Hepatocyte (in vitro differentiated cells): ENCODE measurements around the gene CBLB. TPM values are rescaled to one million over a fixed set of nuclear protein-coding genes. Genes with fewer than 3 reads are reported as not detected.

ENCODE experiments used
- DNase-seq: peaks from one replicate; pipeline ENCODE4 v3.0.0-alpha.2; 2016; ENCODE audit warnings: low spot score
- H2AFZ ChIP-seq: fragments of 200-600 bp; sonication (generic); 2 replicates; pipeline ENCODE4 v1.6.0; 2016; ENCODE audit warnings: antibody characterized with exemption, mild to moderate bottlenecking
- H3K27ac ChIP-seq: fragments of 200-600 bp; sonication (generic); 2 replicates; pipeline ENCODE4 v1.5.1; 2016; ENCODE audit warnings: mild to moderate bottlenecking
- H3K27me3 ChIP-seq: fragments of 200-600 bp; sonication (generic); 2 replicates; pipeline ENCODE4 v1.6.1; 2016
- H3K36me3 ChIP-seq: fragments of 200-600 bp; sonication (generic); replicated peaks from 2 replicates; pipeline ENCODE4 v1.5.1; 2016; ENCODE audit warnings: low read depth; ENCODE audit not compliant: insufficient read depth
- H3K4me1 ChIP-seq: fragments of 200-600 bp; sonication (generic); 2 replicates; pipeline ENCODE4 v1.5.1; 2016; ENCODE audit warnings: mild to moderate bottlenecking, moderate library complexity; ENCODE audit not compliant: insufficient read depth
- H3K4me2 ChIP-seq: fragments of 200-600 bp; sonication (generic); 2 replicates; pipeline ENCODE4 v1.6.0; 2016
- H3K4me3 ChIP-seq: fragments of 200-600 bp; sonication (generic); 2 replicates; pipeline ENCODE4 v1.5.1; 2016; ENCODE audit warnings: mild to moderate bottlenecking
- H3K79me2 ChIP-seq: fragments of 200-600 bp; sonication (generic); 2 replicates; pipeline ENCODE4 v1.6.0; 2017; ENCODE audit warnings: mild to moderate bottlenecking
- H3K9me2 ChIP-seq: fragments of 200-600 bp; sonication (generic); replicated peaks from 2 replicates; pipeline ENCODE4 v1.6.0; 2017; ENCODE audit warnings: mild to moderate bottlenecking; ENCODE audit not compliant: insufficient read depth
- H3K9me3 ChIP-seq: fragments of 200-600 bp; sonication (generic); 2 replicates; pipeline ENCODE4 v1.5.1; 2016; ENCODE audit warnings: low read depth, mild to moderate bottlenecking
- H4K20me1 ChIP-seq: fragments of 200-600 bp; sonication (generic); 2 replicates; pipeline ENCODE4 v1.6.0; 2016; ENCODE audit warnings: mild to moderate bottlenecking; ENCODE audit not compliant: insufficient read depth, poor library complexity, severe bottlenecking
- CTCF ChIP-seq: fragments of 200-600 bp; sonication (generic); IDR thresholded peaks from 2 replicates; pipeline ENCODE4 v1.5.1; 2016; ENCODE audit warnings: antibody characterized with exemption, mild to moderate bottlenecking; ENCODE audit not compliant: poor library complexity
- EZH2 ChIP-seq: fragments of 200-600 bp; sonication (generic); IDR thresholded peaks from 2 replicates; pipeline ENCODE4 v1.6.1; 2016; ENCODE audit warnings: antibody characterized with exemption, mild to moderate bottlenecking, borderline replicate concordance
- EZH2phosphoT487 ChIP-seq: fragments of 200-600 bp; sonication (generic); IDR thresholded peaks from one replicate; pipeline ENCODE4 v1.6.1; 2018; ENCODE audit warnings: antibody characterized with exemption, mild to moderate bottlenecking, low read depth, moderate library complexity; ENCODE audit not compliant: unreplicated experiment, severe bottlenecking
- whole genome bisulfite sequencing: methylation state at CpG from one replicate; pipeline ENCODE4 v1.1.6; 2016; ENCODE audit warnings: low lambda C conversion rate; ENCODE audit errors: missing lambda C conversion rate; 5-methylcytosine and 5-hydroxymethylcytosine counted together
- polyA plus RNA-seq: library from polyadenylated mRNA; unstranded; fragments of >200 nt; fragmentation: Nextera tagmentation; extraction: Ambion mirVana; gene quantifications from 2 replicates; pipeline ENCODE4 v1.2.1, GENCODE V29; 2016
- total RNA-seq: library from RNA; depleted of rRNA; stranded (reverse); fragments of >200 nt; gene quantifications from 2 replicates; pipeline ENCODE4 v1.2.3, GENCODE V29; 2014

Gene CBLB
- total and polyA plus RNA-seq, 2 experiments from 2014 or later, result 22.6 to 56.0 TPM

GRCh38 chr3:105793040-105793439, 75.8 kb downstream of the CBLB start:
- no peak overlapping the region for H3K4me3 ChIP-seq
- no peaks in the 10 kb centered on the region for H3K4me1 ChIP-seq
- H3K27me3 ChIP-seq, result no peaks in the 10 kb centered on the region
- H3K4me2 ChIP-seq, result no peak overlapping the region
- no peaks in the 10 kb centered on the region for H3K36me3 ChIP-seq
- no peaks in the 10 kb centered on the region for H4K20me1 ChIP-seq
- H3K9me3 ChIP-seq, result peaks cover 3% of the 10 kb centered on the region
- no peak for TF ChIP-seq CTCF
- TF ChIP-seq EZH2, result no peak
- no peak for TF ChIP-seq EZH2phosphoT487
- peak overlapping the region; percentile 18 for H3K27ac ChIP-seq
- 93% methylated on average over 2 of the region's 2 CpGs for WGBS
- H3K9me2 ChIP-seq, result no peaks in the 10 kb centered on the region
- H2AFZ ChIP-seq, result no peak overlapping the region
- DNase-seq, result no peak
- peaks cover 87% of the 10 kb centered on the region for H3K79me2 ChIP-seq

GRCh38 chr3:105791919-105792786, 76.7 kb downstream of the CBLB start:
- Histone ChIP-seq H3K27me3 (no peaks in the 10 kb centered on the region), H3K9me3 (peaks cover 3% of the 10 kb centered on the region), H3K4me3 (no peak overlapping the region), H3K4me2 (no peak overlapping the region), H3K4me1 (no peaks in the 10 kb centered on the region), H3K27ac (peak overlapping the region; percentile 36), H3K79me2 (peaks cover 88% of the 10 kb centered on the region), H3K36me3 (no peaks in the 10 kb centered on the region), H4K20me1 (no peaks in the 10 kb centered on the region), H2AFZ (no peak overlapping the region), H3K9me2 (no peaks in the 10 kb centered on the region)
- DNase-seq, result peak; percentile 32
- 72% methylated on average over 6 of the region's 6 CpGs for WGBS
- TF ChIP-seq CTCF, result no peak
- no peak for TF ChIP-seq EZH2
- no peak for TF ChIP-seq EZH2phosphoT487

- Histone ChIP-seq H3K9me3 (peaks cover 3% of the 10 kb centered on the region), H3K4me3 (no peak overlapping the region), H2AFZ (no peak overlapping the region), H3K4me2 (no peak overlapping the region), H3K79me2 (peaks cover 88% of the 10 kb centered on the region), H4K20me1 (no peaks in the 10 kb centered on the region), H3K27ac (peak overlapping the region; percentile 36), H3K36me3 (no peaks in the 10 kb centered on the region), H3K9me2 (no peaks in the 10 kb centered on the region), H3K27me3 (no peaks in the 10 kb centered on the region), H3K4me1 (no peaks in the 10 kb centered on the region)
- WGBS, result 68% methylated on average over 4 of the region's 4 CpGs
- no peak for DNase-seq
- no peak for TF ChIP-seq CTCF
- TF ChIP-seq EZH2, result no peak
- no peak for TF ChIP-seq EZH2phosphoT487
These were observed 77.7 kb downstream of the CBLB start for GRCh38 chr3:105791131-105791530.
